Erythroblast (primary cell): ENCODE results near the gene ADAP1.

Experiments
- GATA1 ChIP-seq: IDR thresholded peaks from 2 replicates; pipeline ENCODE4 v1.6.1; 2011; ENCODE audit warnings: low read depth, mild to moderate bottlenecking, control low read depth, low read length, moderate library complexity
- POLR2A ChIP-seq: IDR thresholded peaks from 2 replicates; pipeline ENCODE4 v1.6.1; 2011; ENCODE audit warnings: mild to moderate bottlenecking, low read length

DNA sequence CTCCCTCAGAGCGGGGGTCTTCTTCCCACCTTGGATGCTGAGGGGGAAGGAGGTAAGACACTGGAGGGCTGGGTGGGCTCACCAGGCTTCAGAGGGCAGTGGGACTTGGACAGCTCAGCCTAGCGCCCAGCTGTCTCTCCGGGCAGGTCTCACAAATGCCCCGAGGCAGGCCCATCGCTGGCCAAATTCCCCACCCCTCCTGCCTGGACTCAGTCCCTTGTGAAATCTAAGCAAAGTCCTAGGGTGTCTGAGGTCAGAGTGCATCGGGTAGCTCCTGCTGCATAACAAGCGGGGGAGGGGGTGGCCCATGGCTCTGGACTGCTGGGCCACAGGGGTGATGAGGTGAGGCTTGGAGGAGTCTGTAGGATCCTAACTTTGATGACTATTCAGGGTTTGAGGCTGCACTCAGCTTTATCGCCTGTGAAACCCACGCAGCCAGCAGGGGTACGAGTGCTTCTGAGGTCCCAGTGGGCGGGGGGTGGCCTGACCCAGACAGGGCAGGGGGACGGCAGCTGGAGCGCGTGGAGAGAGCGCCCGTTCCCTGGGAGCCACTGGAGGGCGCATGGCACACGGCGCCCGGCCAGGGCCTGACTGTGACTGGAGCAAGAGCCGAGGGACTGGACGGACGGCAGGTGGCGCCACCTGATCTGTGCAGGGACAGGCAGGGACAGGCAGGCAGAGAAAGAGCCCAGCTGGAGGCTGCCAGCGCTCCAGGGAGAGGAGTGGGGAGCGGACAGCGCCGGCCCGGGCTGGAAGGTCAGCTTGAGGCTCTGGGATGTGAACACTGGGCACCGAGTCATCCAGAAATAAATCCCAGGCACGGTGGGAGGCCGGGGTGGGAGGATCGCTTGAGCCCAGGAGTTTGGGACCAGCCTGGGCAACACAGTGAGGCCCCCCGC is 38.5 kb upstream of the ADAP1 start:
- TF ChIP-seq POLR2A (no peak), GATA1 (no peak)
